Transverse colon (tissue), 4 donors: ENCODE results near the gene VPS41. TPM values are rescaled to one million over a fixed set of nuclear protein-coding genes. Genes with fewer than 3 reads are reported as not detected.
A peak's percentile ranks its signal among the peaks of the same experiment; 100 is the strongest.

Experiments
- DNase-seq: peaks from one replicate; pipeline ENCODE4 v3.0.0-alpha.2; 2019
- H3K27ac ChIP-seq, 4 donors: fragments of 200-600 bp; sonication (generic); 2 replicates each; pipeline ENCODE4 v1.5.1; 2016 to 2018; ENCODE audit warnings: inconsistent platforms in 4 of 4
- H3K27me3 ChIP-seq: fragments of 200-600 bp; sonication (generic); 2 replicates; pipeline ENCODE4 v1.5.1; 2017; ENCODE audit warnings: inconsistent platforms
- H3K36me3 ChIP-seq, 4 donors: fragments of 200-600 bp; sonication (generic); 2 replicates each; pipeline ENCODE4 v1.5.1; 2017 to 2019; ENCODE audit warnings: inconsistent platforms in 4 of 4
- H3K4me1 ChIP-seq, 4 donors: fragments of 200-600 bp; sonication (generic); 2 replicates each; pipeline ENCODE4 v1.5.1; 2017 to 2020; ENCODE audit warnings: inconsistent platforms in 4 of 4
- H3K4me3 ChIP-seq, 4 donors: fragments of 200-600 bp; sonication (generic); 1 replicate in 1 of 4; 2 replicates in 3 of 4; pipeline versions ENCODE4 v1.5.1 to v1.6.1; 2017 to 2019; ENCODE audit warnings: inconsistent platforms in 4 of 4
- H3K9me3 ChIP-seq, 2 donors: fragments of 200-600 bp; sonication (generic); 2 replicates each; pipeline ENCODE4 v1.5.1; 2017 to 2019; ENCODE audit warnings: inconsistent platforms in 2 of 2
- CTCF ChIP-seq, 5 experiments: fragments of 200-600 bp in 3 of 5; fragments of 450-650 bp in 2 of 5; sonication (generic) in 3 of 5; IDR thresholded peaks; 1 replicate in 2 of 5; 2 replicates in 3 of 5; pipeline ENCODE4 v1.5.1; 2016 to 2017; ENCODE audit warnings: antibody characterized with exemption in 5 of 5, inconsistent platforms in 3 of 5, mild to moderate bottlenecking in 2 of 5, moderate library complexity in 1 of 5
- EP300 ChIP-seq: sonication (generic); formaldehyde crosslinking; IDR thresholded peaks from one replicate; pipeline ENCODE4 v1.6.1; 2017; ENCODE audit warnings: antibody characterized with exemption, low read depth
- POLR2A ChIP-seq: fragments of 450-650 bp; IDR thresholded peaks from one replicate; pipeline ENCODE4 v1.6.1; 2016; ENCODE audit warnings: antibody characterized with exemption, mild to moderate bottlenecking, moderate library complexity
- POLR2AphosphoS5 ChIP-seq, 3 donors: sonication (generic); formaldehyde crosslinking; IDR thresholded peaks; one replicate each; pipeline ENCODE4 v1.6.1; 2016; ENCODE audit warnings: antibody characterized with exemption in 3 of 3
- WGBS, 2 donors: methylation state at CpG; one replicate each; pipeline ENCODE4 v1.1.5; 2018; ENCODE audit warnings: low coverage in 1 of 2; 5-methylcytosine and 5-hydroxymethylcytosine counted together
- in situ Hi-C, 4 donors: fragments of 200-750 bp; cut with MboI; loops; one replicate each; pipeline versions ENCODE4 v1.15.0 to v1.15.1; 2017; ENCODE audit warnings: low sequenced_read_pairs in 3 of 4, low pct_ligation_motif_present in 1 of 4, low pct_unique_long_range_greater_than_20kb in 1 of 4
- intact Hi-C: fragments of 100-400 bp; cut with DNase I; formaldehyde crosslinking; loops from one replicate; pipeline ENCODE4 v1.15.1; 2023; ENCODE audit warnings: low total_unique reads
- total RNA-seq, 4 donors: library from RNA; depleted of rRNA; stranded (reverse); fragments of >200 nt; gene quantifications; one replicate each; pipeline ENCODE4 v1.1.0, GENCODE V29; 2016

The VPS41 gene
- total RNA-seq, 4 donors from 2014 or later = 26.9 to 35.1 (median 29.2) TPM

- H3K27me3 ChIP-seq = no peaks in the 10 kb centered on the region
- H3K4me1 ChIP-seq = peaks cover 0 to 9% (median 7%) of the 10 kb centered on the region in 4 donors
- in situ Hi-C loops = no loop called here
- intact Hi-C loops = no loop called here
- WGBS, 2 donors = 23 to 34% methylated on average over 1 of the region's 1 CpG
- no peak overlapping the region for H3K27ac ChIP-seq
- no peaks in the 10 kb centered on the region for H3K36me3 ChIP-seq
- no peak for DNase-seq
- H3K9me3 ChIP-seq = no peaks in the 10 kb centered on the region
- TF ChIP-seq POLR2AphosphoS5 (IDR thresholded peaks at IDR 0.05) (no peak), POLR2A (no peak), CTCF (IDR thresholded peaks at IDR 0.05) (no peak), EP300 (no peak)
- H3K4me3 ChIP-seq = peak overlapping the region in 1 of 4 donors; percentile 89
These were observed 1.2 kb downstream of the VPS41 start for GRCh38 chr7:38907766-38908165.

DNA sequence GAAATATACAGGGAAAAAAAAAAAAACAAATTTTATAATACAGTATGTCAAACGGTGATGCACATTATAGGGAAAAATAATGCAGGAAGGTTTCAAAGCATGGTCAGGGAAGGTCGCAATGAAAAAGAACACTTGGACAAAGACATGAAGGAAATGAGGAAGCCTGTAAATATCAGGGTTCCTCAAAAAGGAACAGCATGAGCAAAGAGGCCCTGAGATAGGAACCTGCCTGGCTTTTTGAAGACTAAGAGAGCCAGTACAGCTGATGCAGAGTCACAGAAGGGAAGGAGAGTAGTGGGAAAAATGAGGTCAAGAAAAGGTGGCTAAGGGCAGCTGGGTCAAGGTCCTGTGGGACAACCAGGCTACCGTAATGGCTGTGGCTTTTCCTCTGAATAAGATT lies 1.9 kb downstream of the VPS41 start:
- Histone ChIP-seq H3K27ac (no peak overlapping the region), H3K4me1 (peaks cover 0 to 9% (median 7%) of the 10 kb centered on the region in 4 donors), H3K9me3 (no peaks in the 10 kb centered on the region), H3K36me3 (no peaks in the 10 kb centered on the region), H3K27me3 (no peaks in the 10 kb centered on the region), H3K4me3 (no peak overlapping the region)
- 68 to 88% methylated on average over 2 to 3 of the region's 3 CpGs for WGBS, 2 donors
- in situ Hi-C loops (no loop called here), intact Hi-C loops (no loop called here)
- DNase-seq = no peak
- TF ChIP-seq CTCF (IDR thresholded peaks at IDR 0.05) (no peak), POLR2AphosphoS5 (IDR thresholded peaks at IDR 0.05) (no peak), POLR2A (no peak), EP300 (no peak)

DNA sequence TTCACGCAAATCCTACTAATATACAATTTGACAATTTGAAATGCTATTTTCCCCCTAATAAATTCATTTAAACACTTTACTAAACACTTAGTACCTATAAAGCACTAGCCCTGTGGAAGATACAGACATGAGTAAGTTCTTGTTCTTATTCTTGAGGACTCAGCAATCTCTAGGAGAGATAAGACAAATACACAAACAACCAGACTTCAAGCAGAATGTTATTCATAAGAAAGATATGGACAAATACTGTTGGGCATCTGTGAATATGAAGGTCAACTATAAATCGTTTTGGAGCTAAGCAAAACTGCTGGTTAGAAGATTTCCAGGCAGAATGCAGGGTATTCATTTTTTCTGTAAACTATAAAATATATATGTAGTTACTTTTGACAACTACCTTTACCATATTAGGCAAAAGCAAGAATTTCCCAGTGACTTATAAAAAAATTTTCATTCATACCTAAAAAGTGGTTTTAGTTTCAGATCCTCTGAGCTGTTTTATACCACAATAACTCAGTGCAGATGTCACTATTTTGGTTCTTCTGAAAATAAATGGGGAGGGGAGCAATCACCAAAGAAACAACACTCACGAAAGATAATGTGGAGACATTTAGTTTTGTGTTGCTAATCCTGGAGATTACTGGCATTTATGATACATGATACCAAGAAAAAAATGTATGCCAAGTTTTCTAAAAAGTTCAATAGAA lies 3.8 kb downstream of the VPS41 start:
- H3K36me3 ChIP-seq = no peaks in the 10 kb centered on the region
- no peak overlapping the region for H3K4me3 ChIP-seq
- intact Hi-C loops = no loop called here
- no peak for DNase-seq
- TF ChIP-seq POLR2A = no peak
- no peak for TF ChIP-seq POLR2AphosphoS5 (IDR thresholded peaks at IDR 0.05)
- TF ChIP-seq EP300 = no peak
- TF ChIP-seq CTCF (IDR thresholded peaks at IDR 0.05) = no peak
- H3K9me3 ChIP-seq = no peaks in the 10 kb centered on the region
- WGBS, 2 donors = 67 to 69% methylated on average over 3 of the region's 3 CpGs
- H3K27me3 ChIP-seq = no peaks in the 10 kb centered on the region
- in situ Hi-C loops = no loop called here
- no peak overlapping the region for H3K27ac ChIP-seq
- peaks cover 0 to 9% (median 7%) of the 10 kb centered on the region in 4 donors for H3K4me1 ChIP-seq

- in situ Hi-C loops (no loop called here), intact Hi-C loops (no loop called here)
- Histone ChIP-seq H3K4me3 (no peak overlapping the region), H3K9me3 (no peaks in the 10 kb centered on the region), H3K27me3 (no peaks in the 10 kb centered on the region), H3K4me1 (peaks cover 0 to 5% (median 2%) of the 10 kb centered on the region in 4 donors), H3K27ac (no peak overlapping the region), H3K36me3 (no peaks in the 10 kb centered on the region)
- no peak for DNase-seq
- TF ChIP-seq POLR2A = no peak
- no peak for TF ChIP-seq CTCF (IDR thresholded peaks at IDR 0.05)
- no peak for TF ChIP-seq POLR2AphosphoS5 (IDR thresholded peaks at IDR 0.05)
- TF ChIP-seq EP300 = no peak
These were observed 5.9 kb downstream of the VPS41 start for GRCh38 chr7:38903057-38903456.
